Epithelial cell of proximal tubule (primary cell): ENCODE data around the gene RABL2B. TPM values are rescaled to one million over a fixed set of nuclear protein-coding genes. Genes with fewer than 3 reads are reported as not detected.

Experiments used
- DNase-seq: peaks from one replicate; pipeline ENCODE4 v3.0.0-alpha.2; 2011; ENCODE audit warnings: low read depth
- H3K4me3 ChIP-seq: 2 replicates; pipeline ENCODE4 v1.5.1; 2011; ENCODE audit warnings: low read depth, mild to moderate bottlenecking, low read length
- total RNA-seq: library from RNA; depleted of rRNA; stranded (reverse); fragments of >200 nt; gene quantifications from 2 replicates; pipeline ENCODE4 v1.2.3, GENCODE V29; 2015
- TF ChIP-seq, protein P1 (sequence below): conservative IDR thresholded peaks from 2 replicates; pipeline ENCODE4 v1.5.1; 2012; ENCODE audit warnings: low read depth, mild to moderate bottlenecking, low read length

RABL2B gene
- total RNA-seq, 1 donor from 2014 or later, result 14.6 TPM

GRCh38 chr22:50734986-50735738, 48.3 kb downstream of the RABL2B start:
- DNase-seq, result no peak
- TF ChIP-seq, protein P1, sequence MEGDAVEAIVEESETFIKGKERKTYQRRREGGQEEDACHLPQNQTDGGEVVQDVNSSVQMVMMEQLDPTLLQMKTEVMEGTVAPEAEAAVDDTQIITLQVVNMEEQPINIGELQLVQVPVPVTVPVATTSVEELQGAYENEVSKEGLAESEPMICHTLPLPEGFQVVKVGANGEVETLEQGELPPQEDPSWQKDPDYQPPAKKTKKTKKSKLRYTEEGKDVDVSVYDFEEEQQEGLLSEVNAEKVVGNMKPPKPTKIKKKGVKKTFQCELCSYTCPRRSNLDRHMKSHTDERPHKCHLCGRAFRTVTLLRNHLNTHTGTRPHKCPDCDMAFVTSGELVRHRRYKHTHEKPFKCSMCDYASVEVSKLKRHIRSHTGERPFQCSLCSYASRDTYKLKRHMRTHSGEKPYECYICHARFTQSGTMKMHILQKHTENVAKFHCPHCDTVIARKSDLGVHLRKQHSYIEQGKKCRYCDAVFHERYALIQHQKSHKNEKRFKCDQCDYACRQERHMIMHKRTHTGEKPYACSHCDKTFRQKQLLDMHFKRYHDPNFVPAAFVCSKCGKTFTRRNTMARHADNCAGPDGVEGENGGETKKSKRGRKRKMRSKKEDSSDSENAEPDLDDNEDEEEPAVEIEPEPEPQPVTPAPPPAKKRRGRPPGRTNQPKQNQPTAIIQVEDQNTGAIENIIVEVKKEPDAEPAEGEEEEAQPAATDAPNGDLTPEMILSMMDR, result no peak
- no peak overlapping the region for H3K4me3 ChIP-seq

DNA sequence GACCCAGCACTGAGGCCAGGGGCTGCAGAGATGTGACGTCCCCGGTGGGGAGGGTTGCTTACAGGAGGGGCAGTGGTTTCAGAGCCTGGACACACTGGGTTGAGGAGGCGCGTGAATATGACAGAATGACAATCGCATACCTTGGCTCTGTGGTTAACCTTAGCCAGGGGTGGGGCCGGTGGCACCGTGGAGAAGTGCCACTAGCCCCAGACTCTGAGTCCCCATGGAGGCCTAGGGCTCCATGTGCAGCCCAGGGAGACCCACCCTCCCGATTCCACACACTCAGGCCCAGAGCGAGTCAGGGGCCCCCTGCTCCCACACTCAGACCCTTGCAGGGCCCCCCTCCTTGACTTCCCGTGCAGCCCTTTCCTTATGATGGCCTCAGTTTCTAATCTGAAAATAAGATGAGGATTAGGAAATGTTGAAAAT, 49.1 kb downstream of the RABL2B start:
- DNase-seq, result no peak
- no peak overlapping the region for H3K4me3 ChIP-seq
- TF ChIP-seq, protein P1, result no peak

DNA sequence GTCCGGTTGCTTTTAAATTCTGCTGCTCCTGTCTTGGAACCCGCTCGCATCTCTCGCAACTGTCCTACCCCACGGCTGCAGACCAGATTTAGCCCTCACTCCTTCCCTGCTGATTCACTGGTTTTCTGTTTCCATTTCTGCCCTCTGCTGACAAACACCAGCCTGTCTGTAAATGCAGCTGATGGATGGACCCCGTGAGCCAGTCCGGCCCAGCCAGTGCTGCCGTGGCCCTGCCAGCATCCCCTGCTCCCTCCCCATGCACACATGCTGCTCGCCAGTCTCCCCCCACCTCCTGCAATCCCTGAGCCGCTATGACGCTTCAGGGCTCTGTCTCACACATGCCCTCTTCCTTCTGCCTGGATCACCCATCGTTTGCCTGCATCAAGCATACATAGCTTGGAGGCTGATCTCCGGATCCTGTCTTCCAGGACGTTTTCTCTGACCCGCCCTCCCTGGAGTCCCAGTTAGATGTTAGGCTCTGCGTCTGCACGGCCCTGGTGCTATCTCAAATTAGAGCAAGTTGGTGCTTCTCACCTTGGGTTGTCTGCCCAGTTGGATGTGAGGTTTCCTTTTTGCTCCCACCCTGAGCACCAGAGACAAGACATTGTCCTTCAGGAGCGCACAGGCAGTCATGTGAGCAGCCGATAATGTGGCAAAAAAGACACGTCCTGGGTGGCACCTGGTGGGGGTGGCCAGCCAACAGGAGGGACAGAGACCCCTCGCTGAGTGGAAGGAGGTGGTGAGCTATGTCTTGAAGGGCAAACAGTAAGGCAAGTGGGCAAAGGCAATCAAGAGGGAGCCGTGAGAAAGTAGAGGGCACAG, 49.7 kb downstream of the RABL2B start:
- DNase-seq, result no peak
- TF ChIP-seq, protein P1, result no peak
- H3K4me3 ChIP-seq, result no peak overlapping the region

GRCh38 chr22:50732681-50733080, 50.8 kb downstream of the RABL2B start:
- DNase-seq, result no peak
- H3K4me3 ChIP-seq, result no peak overlapping the region
- TF ChIP-seq, protein P1, result no peak

- DNase-seq, result no peak
- TF ChIP-seq, protein P1, result peak; percentile 80
- H3K4me3 ChIP-seq, result no peak overlapping the region
Observed at GRCh38 chr22:50731811-50732624, 51.4 kb downstream of the RABL2B start.

GRCh38 chr22:50730941-50731661, 52.3 kb downstream of the RABL2B start:
- no peak overlapping the region for H3K4me3 ChIP-seq
- TF ChIP-seq, protein P1, result no peak
- no peak for DNase-seq
